ENCODE data around the gene TNP2.

DNA sequence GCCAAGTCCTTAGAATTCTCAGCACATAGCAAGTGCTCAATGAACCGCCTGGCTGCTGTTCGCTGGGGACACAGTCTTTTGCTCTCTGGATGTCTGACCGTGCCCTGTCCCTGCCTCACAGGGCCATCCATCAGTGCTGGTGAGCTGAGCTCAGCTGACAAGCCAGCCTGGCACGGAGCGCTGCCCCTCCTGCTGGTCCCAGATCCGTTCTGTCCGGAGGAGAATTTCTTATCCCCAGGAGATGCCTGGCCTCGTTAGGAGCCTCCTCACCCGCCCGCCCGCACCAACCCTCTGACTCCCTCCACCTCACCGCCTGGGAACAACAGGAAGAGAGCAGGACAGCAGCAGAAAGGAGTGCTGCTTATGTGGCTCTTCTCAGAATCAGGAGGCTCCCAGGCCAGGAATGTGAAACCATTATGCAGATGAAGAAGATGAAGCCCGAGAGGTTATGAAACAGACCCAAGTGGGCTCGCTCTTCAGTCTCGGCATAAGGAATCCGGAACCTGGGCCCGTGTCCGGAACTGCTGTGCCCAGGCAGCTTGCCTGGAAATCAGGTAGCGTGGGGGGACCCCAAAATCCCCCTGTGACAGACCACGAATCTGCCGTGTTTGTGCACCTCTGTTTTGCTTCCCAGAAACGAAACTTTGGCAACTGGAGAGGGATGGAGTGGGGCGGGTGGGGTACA, 47.3 kb upstream of the TNP2 start:
- TF ChIP-seq, protein P1, sequence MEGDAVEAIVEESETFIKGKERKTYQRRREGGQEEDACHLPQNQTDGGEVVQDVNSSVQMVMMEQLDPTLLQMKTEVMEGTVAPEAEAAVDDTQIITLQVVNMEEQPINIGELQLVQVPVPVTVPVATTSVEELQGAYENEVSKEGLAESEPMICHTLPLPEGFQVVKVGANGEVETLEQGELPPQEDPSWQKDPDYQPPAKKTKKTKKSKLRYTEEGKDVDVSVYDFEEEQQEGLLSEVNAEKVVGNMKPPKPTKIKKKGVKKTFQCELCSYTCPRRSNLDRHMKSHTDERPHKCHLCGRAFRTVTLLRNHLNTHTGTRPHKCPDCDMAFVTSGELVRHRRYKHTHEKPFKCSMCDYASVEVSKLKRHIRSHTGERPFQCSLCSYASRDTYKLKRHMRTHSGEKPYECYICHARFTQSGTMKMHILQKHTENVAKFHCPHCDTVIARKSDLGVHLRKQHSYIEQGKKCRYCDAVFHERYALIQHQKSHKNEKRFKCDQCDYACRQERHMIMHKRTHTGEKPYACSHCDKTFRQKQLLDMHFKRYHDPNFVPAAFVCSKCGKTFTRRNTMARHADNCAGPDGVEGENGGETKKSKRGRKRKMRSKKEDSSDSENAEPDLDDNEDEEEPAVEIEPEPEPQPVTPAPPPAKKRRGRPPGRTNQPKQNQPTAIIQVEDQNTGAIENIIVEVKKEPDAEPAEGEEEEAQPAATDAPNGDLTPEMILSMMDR (IDR thresholded peaks at IDR 0.05 in 2 of 3, conservative IDR thresholded peaks at IDR 0.05 in 1 of 3; ENCODE audit: insufficient read depth in 2 of 3, low read depth in 1 of 3, low read length in 3 of 3) = no peak
- no peak for TF ChIP-seq SNRNP70 (optimal IDR thresholded peaks at IDR 0.05; ENCODE audit: low read depth, low read length)

Measured in K562 (cell line).